GM12878 (cell line): ENCODE measurements around the gene WNT11. TPM values are rescaled to one million over a fixed set of nuclear protein-coding genes. Genes with fewer than 3 reads are reported as not detected.

Experiments
- ATAC-seq: fragments of 200-7000 bp; cut with Tn5 transposase; 3 replicates; pipeline ENCODE4 v1.9.1; 2020; ENCODE audit warnings: mild to moderate bottlenecking, moderate library complexity
- Bru-seq: library from RNA; stranded (reverse); fragments of 400-500 nt; gene quantifications from one replicate; lab custom pipeline; 2021; lab: Mats Ljungman, UMichigan
- BruChase-seq, 2 experiments: library from RNA; stranded (reverse); fragments of 400-500 nt; gene quantifications; one replicate each; lab custom pipeline; 2021; lab: Mats Ljungman, UMichigan
- BruUV-seq: library from RNA; stranded (reverse); fragments of 400-500 nt; replicated peaks from 2 replicates; lab custom pipeline; 2021; lab: Mats Ljungman, UMichigan
- CTCF ChIA-PET: fragments of 300-600 bp; sonication (Branson Sonifier 250); formaldehyde crosslinking; extraction: SDS; loops from one replicate; lab custom pipeline; 2021; ENCODE audit warnings: inconsistent platforms; lab: Yijun Ruan, JAX
- POLR2A ChIA-PET: fragments of 350-600 bp; formaldehyde crosslinking; extraction: SDS; loops from one replicate; lab custom pipeline; 2021; ENCODE audit warnings: inconsistent platforms; lab: Charles Lee
- RAD21 ChIA-PET: fragments of 300-600 bp; sonication (Branson Sonifier 250); formaldehyde crosslinking; loops from one replicate; lab custom pipeline; 2023; ENCODE audit warnings: antibody characterized with exemption; ENCODE audit not compliant: unreplicated experiment; lab: Charles Lee
- SMC1A ChIA-PET: fragments of 300-600 bp; sonication (Branson Sonifier 250); formaldehyde crosslinking; loops from one replicate; lab custom pipeline; 2023; ENCODE audit not compliant: unreplicated experiment, uncharacterized antibody; lab: Charles Lee
- DNase-seq: peaks from one replicate; pipeline ENCODE4 v3.0.0-alpha.2; 2011; ENCODE audit warnings: low read depth, low spot score
- FAIRE-seq: peaks from 3 replicates; lab custom pipeline; 2011; peaks lifted over from hg19 to GRCh38; lab: Jason Lieb, UNC
- H2AFZ ChIP-seq: 2 replicates; pipeline ENCODE4 v1.6.0; 2011; ENCODE audit warnings: low read depth, low read length, control low read depth; ENCODE audit not compliant: control insufficient read depth
- H3K27ac ChIP-seq: 2 replicates; pipeline ENCODE4 v1.5.1; 2011; ENCODE audit warnings: control low read depth; ENCODE audit not compliant: control insufficient read depth, insufficient read depth
- H3K27me3 ChIP-seq, 2 experiments: replicated peaks in 1 of 2; 2 replicates each; pipeline versions ENCODE4 v1.6.0 to v1.6.1; 2011; ENCODE audit warnings: low read length in 1 of 2; ENCODE audit not compliant: control insufficient read depth in 2 of 2, insufficient read depth in 2 of 2
- H3K36me3 ChIP-seq, 2 experiments: 2 replicates each; pipeline ENCODE4 v1.5.1; 2011; ENCODE audit warnings: low read length in 1 of 2; ENCODE audit not compliant: control insufficient read depth in 2 of 2, insufficient read depth in 2 of 2
- H3K4me1 ChIP-seq: 2 replicates; pipeline ENCODE4 v1.6.1; 2011; ENCODE audit warnings: mild to moderate bottlenecking, low read length, moderate library complexity, mixed read lengths; ENCODE audit not compliant: control insufficient read depth, insufficient read depth
- H3K4me2 ChIP-seq: 2 replicates; pipeline ENCODE4 v1.6.0; 2011; ENCODE audit warnings: control low read depth; ENCODE audit not compliant: control insufficient read depth, insufficient read depth
- H3K4me3 ChIP-seq: fragments of 200-600 bp; sonication (generic); 2 replicates; pipeline ENCODE4 v1.5.1; 2016
- H3K79me2 ChIP-seq: 2 replicates; pipeline ENCODE4 v1.6.0; 2011; ENCODE audit warnings: low read length; ENCODE audit not compliant: control insufficient read depth, insufficient read depth
- H3K9ac ChIP-seq: 2 replicates; pipeline ENCODE4 v1.8.0; 2011; ENCODE audit warnings: low read length, control low read depth, mixed read lengths; ENCODE audit not compliant: control insufficient read depth, insufficient read depth
- H3K9me3 ChIP-seq: replicated peaks from 3 replicates; pipeline ENCODE4 v1.5.1; 2011; ENCODE audit warnings: mild to moderate bottlenecking, low read length; ENCODE audit not compliant: control insufficient read depth, insufficient read depth
- H4K20me1 ChIP-seq: 2 replicates; pipeline ENCODE4 v1.6.0; 2011; ENCODE audit not compliant: control insufficient read depth, insufficient read depth
- BHLHE40 ChIP-seq, 2 experiments: fragments of 450-650 bp in 1 of 2; IDR thresholded peaks; 2 replicates each; pipeline ENCODE4 v1.6.1; 2011 to 2017; ENCODE audit warnings: low read depth in 2 of 2, borderline replicate concordance in 1 of 2, improper control_type of control experiment in 1 of 2, low read length in 1 of 2, mild to moderate bottlenecking in 1 of 2
- CEBPB ChIP-seq, 2 experiments: fragments of 150-350 bp in 1 of 2; IDR thresholded peaks; 2 replicates each; pipeline ENCODE4 v1.6.1; 2012 to 2014; ENCODE audit warnings: low read depth in 2 of 2, low read length in 2 of 2, borderline replicate concordance in 1 of 2, inconsistent platforms in 1 of 2
- EGR1 ChIP-seq, 2 experiments: IDR thresholded peaks; 1 replicate in 1 of 2; 2 replicates in 1 of 2; pipeline ENCODE4 v1.6.1; 2011 to 2012; ENCODE audit warnings: low read depth in 2 of 2, low read length in 2 of 2, borderline replicate concordance in 1 of 2, mild to moderate bottlenecking in 1 of 2, moderate library complexity in 1 of 2
- IKZF2 ChIP-seq, 2 experiments: fragments of 450-650 bp; IDR thresholded peaks; 2 replicates each; pipeline ENCODE4 v1.6.1; 2017; ENCODE audit warnings: mild to moderate bottlenecking in 2 of 2, moderate library complexity in 2 of 2
- NR2C2 ChIP-seq: IDR thresholded peaks from 2 replicates; pipeline ENCODE4 v1.6.1; 2011; ENCODE audit warnings: borderline replicate concordance, low read depth; ENCODE audit not compliant: control insufficient read depth, insufficient read length
- SUZ12 ChIP-seq: fragments of 200-600 bp; sonication (generic); IDR thresholded peaks from one replicate; pipeline ENCODE4 v1.6.1; 2018; ENCODE audit warnings: antibody characterized with exemption, mild to moderate bottlenecking; ENCODE audit not compliant: unreplicated experiment
- WGBS: methylation state at CpG from one replicate; pipeline ENCODE4 v1.1.6; 2016; ENCODE audit warnings: low lambda C conversion rate; ENCODE audit not compliant: insufficient replicate concordance, insufficient coverage; ENCODE audit errors: missing lambda C conversion rate; 5-methylcytosine and 5-hydroxymethylcytosine counted together
- in situ Hi-C: fragments of 300-500 bp; cut with MboI; formaldehyde crosslinking; loops from 9 replicates; pipeline ENCODE4 v1.14.3; 2018; ENCODE audit warnings: mixed read lengths
- intact Hi-C: fragments of 100-400 bp; cut with micrococcal nuclease; formaldehyde crosslinking; loops from one replicate; pipeline ENCODE4 v1.14.2; 2022; ENCODE audit not compliant: unreplicated experiment
- long read RNA-seq, 2 experiments: library from polyadenylated mRNA; unstranded; transcript quantifications; one replicate each; pipeline ENCODE4 v2.0.0, GENCODE V29; 2019 to 2020
- polyA minus RNA-seq, 3 experiments: library from RNA; depleted of rRNA, polyadenylated mRNA; stranded (reverse); fragments of >200 nt; gene quantifications; 2 replicates each; pipeline ENCODE4 v1.2.3, GENCODE V29; 2011
- polyA plus RNA-seq, 11 experiments: library from polyadenylated mRNA; depleted of rRNA in 4 of 11; unstranded in 6 of 11; stranded (reverse) in 5 of 11; fragments of >200 nt; fragmentation: Nextera tagmentation in 4 of 11; fragmentation: Illumina TruSeq in 1 of 11; extraction: Ambion mirVana in 4 of 11; extraction: Trizol in 1 of 11; gene quantifications; 1 replicate in 1 of 11; 2 replicates in 10 of 11; pipeline versions ENCODE4 v1.2.1 to v1.2.3, GENCODE V29; 2011 to 2016; ENCODE audit warnings: inconsistent platforms in 2 of 11, missing spikeins in 2 of 11, low read depth in 1 of 11
- total RNA-seq, 4 experiments: library from RNA; depleted of rRNA in 3 of 4; stranded (reverse); fragments of >200 nt in 3 of 4; fragmentation: Illumina TruSeq in 1 of 4; extraction: Trizol in 1 of 4; gene quantifications; 2 replicates each; pipeline versions ENCODE4 v1.2.1 to v1.2.3, GENCODE V29; 2013 to 2021
- TF ChIP-seq, protein P1 (sequence below): fragments of 450-650 bp; IDR thresholded peaks from 2 replicates; pipeline ENCODE4 v1.6.1; 2017; ENCODE audit warnings: low read depth, mild to moderate bottlenecking, moderate library complexity
- TF ChIP-seq, protein P2 (sequence below): fragments of 450-650 bp; conservative IDR thresholded peaks from 2 replicates; pipeline ENCODE4 v1.6.1; 2017; ENCODE audit warnings: mild to moderate bottlenecking, moderate library complexity
- TF ChIP-seq, protein P3 (sequence below): IDR thresholded peaks from 2 replicates; pipeline ENCODE4 v1.6.1; 2011; ENCODE audit warnings: mild to moderate bottlenecking, low read depth, low read length, moderate library complexity; ENCODE audit not compliant: insufficient replicate concordance

WNT11 gene
- total RNA-seq (2013; cell fraction: nucleolus; rRNA removed) = not detected in 2 replicates
- not detected in 2 replicates for total RNA-seq (2014; rRNA removed)
- total RNA-seq (2014; rRNA removed; fragmentation: Illumina TruSeq; extraction: Trizol) = not detected in 2 replicates
- not detected in 2 replicates for total RNA-seq (2021)
- polyA plus RNA-seq (2011; ENCODE audit: low read depth) = 0.17 TPM
- 0.05 TPM in 1 of 2 replicates, not detected in the other for polyA plus RNA-seq (2011; rRNA removed)
- 0.03 TPM in 1 of 2 replicates, not detected in the other for polyA plus RNA-seq (2011; cell fraction: cytosol; rRNA removed)
- 0.15 TPM in 1 of 2 replicates, not detected in the other for polyA plus RNA-seq (2011; cell fraction: nucleus; rRNA removed)
- polyA plus RNA-seq (2012) = 0.27 TPM in 1 of 2 replicates, not detected in the other
- not detected in 2 replicates for polyA plus RNA-seq (2014; fragmentation: Illumina TruSeq; extraction: Trizol)
- polyA plus RNA-seq (2014; fragmentation: Nextera tagmentation; extraction: Ambion mirVana) = not detected
- 0.53 TPM in 1 of 2 replicates, not detected in the other for polyA plus RNA-seq (2014; rRNA removed)
- under 1 TPM in 1 of 2 experiments, not detected in 1; 0.19 TPM for polyA plus RNA-seq (2016; fragmentation: Nextera tagmentation; extraction: Ambion mirVana)
- polyA minus RNA-seq (2011; rRNA and poly(A)+ RNA removed) = not detected in 2 replicates
- polyA minus RNA-seq (2011; cell fraction: cytosol; rRNA and poly(A)+ RNA removed) = not detected in 2 replicates
- not detected in 2 replicates for polyA minus RNA-seq (2011; cell fraction: nucleus; rRNA and poly(A)+ RNA removed)
- Bru-seq, nascent RNA = percentile 39 among the genes with signal in this experiment
- percentile 44 among the genes with signal in this experiment for BruChase-seq, experiment 1, labeled RNA remaining after a 6-hour chase
- percentile 40 among the genes with signal in this experiment for BruChase-seq, experiment 2, labeled RNA remaining after a 2-hour chase
- long read RNA-seq, experiment 1, partial matches to known transcripts = 0 of 2 reads
- long read RNA-seq, experiment 1, other reads (novel, unspliced or antisense) = 0 of 2 reads
- long read RNA-seq, experiment 2 = 0 reads

DNA sequence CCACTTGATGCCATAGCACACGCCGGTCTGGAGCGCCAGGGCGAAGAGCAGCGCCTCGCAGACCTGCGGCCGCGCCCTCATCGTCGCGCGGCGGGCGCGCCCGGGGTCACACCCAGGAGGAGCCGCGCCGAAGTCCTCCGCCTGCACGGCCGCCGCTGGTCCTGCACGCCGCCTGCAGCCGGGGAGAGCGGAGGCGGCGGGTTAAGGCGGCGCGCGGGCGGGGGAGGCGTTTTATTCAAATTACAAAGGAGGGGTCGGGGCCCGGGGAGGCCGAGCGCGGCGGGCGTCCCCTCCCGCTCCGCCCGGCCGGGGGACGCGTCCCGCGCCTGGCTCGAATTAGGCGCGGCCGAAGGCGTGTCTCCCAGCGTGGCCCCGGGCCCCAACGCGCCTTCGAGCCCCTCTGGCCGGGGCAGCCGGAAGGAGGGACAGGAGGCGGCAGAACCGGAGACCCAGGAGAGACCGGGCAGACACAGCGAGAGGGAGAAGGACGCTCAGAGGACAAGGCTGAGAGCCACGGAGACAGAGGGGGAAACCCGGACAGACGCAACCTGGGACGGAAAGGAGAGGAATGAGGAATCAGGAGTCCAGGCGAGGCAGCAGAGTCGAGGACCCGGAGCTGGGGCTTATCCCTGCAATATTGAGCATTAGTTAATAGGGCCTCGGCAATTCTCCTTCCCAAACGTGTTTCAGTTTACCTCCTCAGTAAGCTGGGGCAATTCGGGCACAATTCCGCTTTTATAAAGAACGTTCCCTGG is at the start of gene WNT11:
WNT11 (minus strand) TSS at position 176 of the 755 bp plus-strand sequence; CDS start at position 81, 95 bp downstream.
- no peak for DNase-seq
- no peaks in the 10 kb centered on the region for H3K9me3 ChIP-seq
- RAD21 ChIA-PET = interaction anchor here (0.9 to 6.6 kb wide), 16 partner anchors 15 to 927 kb away, joined by 3 to 147 read pairs (median 4); no protein-coding TSS in a partner anchor
- peaks cover 32 to 44% of the 10 kb centered on the region in 2 experiments for H3K27me3 ChIP-seq
- no TSS peak for BruUV-seq
- peak; percentile 22 for ATAC-seq
- H3K4me2 ChIP-seq = peak within 1 kb of the TSS; percentile 86
- no peaks in the 10 kb centered on the region for H3K36me3 ChIP-seq
- no peak for FAIRE-seq
- peaks cover 5% of the 10 kb centered on the region; the same call in 1 of the 2 replicates for H4K20me1 ChIP-seq
- intact Hi-C loops = loop anchor here (1.0 to 10.0 kb wide), 6 partner anchors 39 to 476 kb away; no protein-coding TSS in a partner anchor
- 6% methylated on average over 54 of the region's 80 CpGs for WGBS
- CTCF ChIA-PET = interaction anchor here (0.6 to 6.5 kb wide), 29 partner anchors 8 to 481 kb away, joined by 3 to 131 read pairs (median 5); no protein-coding TSS in a partner anchor
- SMC1A ChIA-PET = interaction anchor here (0.6 to 4.8 kb wide), 15 partner anchors 8 to 373 kb away, joined by 3 to 61 read pairs (median 6); no protein-coding TSS in a partner anchor
- TF ChIP-seq, protein P1, sequence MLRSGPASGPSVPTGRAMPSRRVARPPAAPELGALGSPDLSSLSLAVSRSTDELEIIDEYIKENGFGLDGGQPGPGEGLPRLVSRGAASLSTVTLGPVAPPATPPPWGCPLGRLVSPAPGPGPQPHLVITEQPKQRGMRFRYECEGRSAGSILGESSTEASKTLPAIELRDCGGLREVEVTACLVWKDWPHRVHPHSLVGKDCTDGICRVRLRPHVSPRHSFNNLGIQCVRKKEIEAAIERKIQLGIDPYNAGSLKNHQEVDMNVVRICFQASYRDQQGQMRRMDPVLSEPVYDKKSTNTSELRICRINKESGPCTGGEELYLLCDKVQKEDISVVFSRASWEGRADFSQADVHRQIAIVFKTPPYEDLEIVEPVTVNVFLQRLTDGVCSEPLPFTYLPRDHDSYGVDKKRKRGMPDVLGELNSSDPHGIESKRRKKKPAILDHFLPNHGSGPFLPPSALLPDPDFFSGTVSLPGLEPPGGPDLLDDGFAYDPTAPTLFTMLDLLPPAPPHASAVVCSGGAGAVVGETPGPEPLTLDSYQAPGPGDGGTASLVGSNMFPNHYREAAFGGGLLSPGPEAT = no peak
- TF ChIP-seq NR2C2 (no peak), EGR1 (IDR thresholded peaks at IDR 0.05; ENCODE audit: borderline replicate concordance in 1 of 2, low read depth in 2 of 2, low read length in 2 of 2) (peak in 1 of 2 experiments; percentile 63; a peak in 1 of 3 replicates), SUZ12 (peak; percentile 40), BHLHE40 (IDR thresholded peaks at IDR 0.05; ENCODE audit: borderline replicate concordance in 1 of 2, low read depth in 2 of 2, low read length in 1 of 2) (peak in 1 of 2 experiments; percentile 6; a peak in 1 of 4 replicates), CEBPB (IDR thresholded peaks at IDR 0.05; ENCODE audit: borderline replicate concordance in 1 of 2, low read depth in 2 of 2, low read length in 2 of 2) (no peak), IKZF2 (IDR thresholded peaks at IDR 0.05) (no peak)
- TF ChIP-seq, protein P2, sequence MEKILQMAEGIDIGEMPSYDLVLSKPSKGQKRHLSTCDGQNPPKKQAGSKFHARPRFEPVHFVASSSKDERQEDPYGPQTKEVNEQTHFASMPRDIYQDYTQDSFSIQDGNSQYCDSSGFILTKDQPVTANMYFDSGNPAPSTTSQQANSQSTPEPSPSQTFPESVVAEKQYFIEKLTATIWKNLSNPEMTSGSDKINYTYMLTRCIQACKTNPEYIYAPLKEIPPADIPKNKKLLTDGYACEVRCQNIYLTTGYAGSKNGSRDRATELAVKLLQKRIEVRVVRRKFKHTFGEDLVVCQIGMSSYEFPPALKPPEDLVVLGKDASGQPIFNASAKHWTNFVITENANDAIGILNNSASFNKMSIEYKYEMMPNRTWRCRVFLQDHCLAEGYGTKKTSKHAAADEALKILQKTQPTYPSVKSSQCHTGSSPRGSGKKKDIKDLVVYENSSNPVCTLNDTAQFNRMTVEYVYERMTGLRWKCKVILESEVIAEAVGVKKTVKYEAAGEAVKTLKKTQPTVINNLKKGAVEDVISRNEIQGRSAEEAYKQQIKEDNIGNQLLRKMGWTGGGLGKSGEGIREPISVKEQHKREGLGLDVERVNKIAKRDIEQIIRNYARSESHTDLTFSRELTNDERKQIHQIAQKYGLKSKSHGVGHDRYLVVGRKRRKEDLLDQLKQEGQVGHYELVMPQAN = no peak
- TF ChIP-seq, protein P3, sequence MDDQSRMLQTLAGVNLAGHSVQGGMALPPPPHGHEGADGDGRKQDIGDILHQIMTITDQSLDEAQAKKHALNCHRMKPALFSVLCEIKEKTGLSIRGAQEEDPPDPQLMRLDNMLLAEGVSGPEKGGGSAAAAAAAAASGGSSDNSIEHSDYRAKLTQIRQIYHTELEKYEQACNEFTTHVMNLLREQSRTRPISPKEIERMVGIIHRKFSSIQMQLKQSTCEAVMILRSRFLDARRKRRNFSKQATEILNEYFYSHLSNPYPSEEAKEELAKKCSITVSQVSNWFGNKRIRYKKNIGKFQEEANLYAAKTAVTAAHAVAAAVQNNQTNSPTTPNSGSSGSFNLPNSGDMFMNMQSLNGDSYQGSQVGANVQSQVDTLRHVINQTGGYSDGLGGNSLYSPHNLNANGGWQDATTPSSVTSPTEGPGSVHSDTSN = no peak
- TF ChIP-seq, all 136 proteins: peak for 3
- Histone ChIP-seq H2AFZ (0 out of 2 replicates have a peak within 1 kb of the TSS, but pooled peaks have one; percentile 3), H3K4me1 (peaks cover 17% of the 10 kb centered on the region), H3K27ac (no peak within 1 kb of the TSS), H3K9ac (no peak within 1 kb of the TSS), H3K79me2 (no peaks in the 10 kb centered on the region), H3K4me3 (peak within 1 kb of the TSS; percentile 50; the same call in 1 of the 2 replicates)
- POLR2A ChIA-PET = interaction anchor here (1.1 kb wide), 1 partner anchor 28 kb away, joined by 3 read pairs; no protein-coding TSS in a partner anchor
- in situ Hi-C loops = no loop called here
